ENCODE data around the gene UNC93A.

DNA sequence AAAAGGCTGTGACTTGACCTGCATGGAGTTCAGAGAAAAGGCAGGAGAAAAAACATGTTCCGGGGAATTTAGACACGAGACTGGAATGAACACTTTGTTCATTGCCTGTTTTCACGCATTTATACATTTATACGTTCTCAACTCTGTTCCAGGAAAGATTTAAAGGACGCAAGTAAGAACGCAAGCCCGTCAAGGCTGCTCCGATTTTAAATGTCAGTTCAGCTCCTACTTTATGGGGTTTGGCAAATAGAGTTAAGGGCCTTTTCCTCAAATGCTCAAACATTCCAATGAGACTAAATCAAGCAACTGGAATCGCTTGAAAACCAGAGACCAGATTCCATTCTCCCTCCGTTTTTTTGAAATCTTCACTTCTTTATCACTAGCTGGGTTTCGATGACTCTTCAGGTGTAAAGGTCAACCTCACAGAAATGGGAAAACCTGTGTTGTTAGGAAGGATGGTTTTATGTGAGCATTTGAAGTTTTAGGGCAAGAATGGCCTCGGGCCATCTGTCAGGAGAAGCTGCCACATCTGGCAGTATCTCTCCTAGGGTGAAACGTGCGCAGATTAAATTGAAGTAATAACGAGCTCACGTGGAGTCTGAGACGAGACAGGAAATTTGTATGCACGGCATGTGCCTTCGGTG, 58.6 kb downstream of the UNC93A start:
- TF ChIP-seq, protein P1, sequence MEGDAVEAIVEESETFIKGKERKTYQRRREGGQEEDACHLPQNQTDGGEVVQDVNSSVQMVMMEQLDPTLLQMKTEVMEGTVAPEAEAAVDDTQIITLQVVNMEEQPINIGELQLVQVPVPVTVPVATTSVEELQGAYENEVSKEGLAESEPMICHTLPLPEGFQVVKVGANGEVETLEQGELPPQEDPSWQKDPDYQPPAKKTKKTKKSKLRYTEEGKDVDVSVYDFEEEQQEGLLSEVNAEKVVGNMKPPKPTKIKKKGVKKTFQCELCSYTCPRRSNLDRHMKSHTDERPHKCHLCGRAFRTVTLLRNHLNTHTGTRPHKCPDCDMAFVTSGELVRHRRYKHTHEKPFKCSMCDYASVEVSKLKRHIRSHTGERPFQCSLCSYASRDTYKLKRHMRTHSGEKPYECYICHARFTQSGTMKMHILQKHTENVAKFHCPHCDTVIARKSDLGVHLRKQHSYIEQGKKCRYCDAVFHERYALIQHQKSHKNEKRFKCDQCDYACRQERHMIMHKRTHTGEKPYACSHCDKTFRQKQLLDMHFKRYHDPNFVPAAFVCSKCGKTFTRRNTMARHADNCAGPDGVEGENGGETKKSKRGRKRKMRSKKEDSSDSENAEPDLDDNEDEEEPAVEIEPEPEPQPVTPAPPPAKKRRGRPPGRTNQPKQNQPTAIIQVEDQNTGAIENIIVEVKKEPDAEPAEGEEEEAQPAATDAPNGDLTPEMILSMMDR (IDR thresholded peaks at IDR 0.05): no peak
- TF ChIP-seq POLR2A (IDR thresholded peaks at IDR 0.05) (no peak), POLR2AphosphoS5 (IDR thresholded peaks at IDR 0.05) (no peak)

Measured in upper lobe of left lung (tissue), 4 donors.